ENCODE measurements around the gene SOWAHC. TPM values are rescaled to one million over a fixed set of nuclear protein-coding genes. Genes with fewer than 3 reads are reported as not detected.

The SOWAHC gene
- total RNA-seq, 1 experiment from 2014 or later: 18.9 TPM

- Mint-ChIP-seq H3K4me1 (ENCODE audit: low read depth, unreplicated experiment) (peaks cover 15% of the 10 kb centered on the region), H3K4me3 (ENCODE audit: low read depth, unreplicated experiment) (peak overlapping the region; percentile 73), H3K27me3 (ENCODE audit: unreplicated experiment) (no peaks in the 10 kb centered on the region), H3K27ac (ENCODE audit: unreplicated experiment) (peak overlapping the region; percentile 92), H3K36me3 (ENCODE audit: insufficient read depth, unreplicated experiment) (peaks cover 47% of the 10 kb centered on the region), H3K9me3 (ENCODE audit: low read depth, unreplicated experiment) (no peaks in the 10 kb centered on the region)
- TF ChIP-seq, protein P1, sequence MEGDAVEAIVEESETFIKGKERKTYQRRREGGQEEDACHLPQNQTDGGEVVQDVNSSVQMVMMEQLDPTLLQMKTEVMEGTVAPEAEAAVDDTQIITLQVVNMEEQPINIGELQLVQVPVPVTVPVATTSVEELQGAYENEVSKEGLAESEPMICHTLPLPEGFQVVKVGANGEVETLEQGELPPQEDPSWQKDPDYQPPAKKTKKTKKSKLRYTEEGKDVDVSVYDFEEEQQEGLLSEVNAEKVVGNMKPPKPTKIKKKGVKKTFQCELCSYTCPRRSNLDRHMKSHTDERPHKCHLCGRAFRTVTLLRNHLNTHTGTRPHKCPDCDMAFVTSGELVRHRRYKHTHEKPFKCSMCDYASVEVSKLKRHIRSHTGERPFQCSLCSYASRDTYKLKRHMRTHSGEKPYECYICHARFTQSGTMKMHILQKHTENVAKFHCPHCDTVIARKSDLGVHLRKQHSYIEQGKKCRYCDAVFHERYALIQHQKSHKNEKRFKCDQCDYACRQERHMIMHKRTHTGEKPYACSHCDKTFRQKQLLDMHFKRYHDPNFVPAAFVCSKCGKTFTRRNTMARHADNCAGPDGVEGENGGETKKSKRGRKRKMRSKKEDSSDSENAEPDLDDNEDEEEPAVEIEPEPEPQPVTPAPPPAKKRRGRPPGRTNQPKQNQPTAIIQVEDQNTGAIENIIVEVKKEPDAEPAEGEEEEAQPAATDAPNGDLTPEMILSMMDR (IDR thresholded peaks at IDR 0.05; ENCODE audit: unreplicated experiment): no peak
- no TSS peak for BruUV-seq (replicated peaks)
- intact Hi-C loops (cut with micrococcal nuclease; ENCODE audit: unreplicated experiment): loop anchor here (5.0 kb wide), 1 partner anchor 104 kb away; no protein-coding TSS in a partner anchor
- CTCF ChIA-PET: interaction anchor here (0.6 to 2.2 kb wide), 6 partner anchors 14 to 113 kb away, joined by 3 to 5 read pairs (median 3); no protein-coding TSS in a partner anchor
- DNase-seq: no peak
Observed at GRCh38 chr2:109613081-109613921, 863 bp upstream of the SOWAHC start.

GRCh38 chr2:109614715-109615636 is 812 bp downstream of the SOWAHC start:
- Mint-ChIP-seq H3K27ac (ENCODE audit: unreplicated experiment) (peak overlapping the region; percentile 81), H3K9me3 (ENCODE audit: low read depth, unreplicated experiment) (no peaks in the 10 kb centered on the region), H3K27me3 (ENCODE audit: unreplicated experiment) (no peaks in the 10 kb centered on the region), H3K36me3 (ENCODE audit: insufficient read depth, unreplicated experiment) (peaks cover 47% of the 10 kb centered on the region), H3K4me1 (ENCODE audit: low read depth, unreplicated experiment) (no peaks in the 10 kb centered on the region), H3K4me3 (ENCODE audit: low read depth, unreplicated experiment) (peak overlapping the region; percentile 73)
- intact Hi-C loops (cut with micrococcal nuclease; ENCODE audit: unreplicated experiment): loop anchor here (5.0 kb wide), 2 partner anchors 47 to 102 kb away; no protein-coding TSS in a partner anchor
- CTCF ChIA-PET: interaction anchor here (0.6 to 2.2 kb wide), 7 partner anchors 8 to 490 kb away, joined by 3 to 5 read pairs (median 3); no protein-coding TSS in a partner anchor
- peak; percentile 42 for DNase-seq
- BruUV-seq (replicated peaks): no TSS peak
- TF ChIP-seq, protein P1 (IDR thresholded peaks at IDR 0.05; ENCODE audit: unreplicated experiment): no peak

- Mint-ChIP-seq H3K4me3 (ENCODE audit: low read depth, unreplicated experiment) (peak overlapping the region; percentile 73), H3K4me1 (ENCODE audit: low read depth, unreplicated experiment) (no peaks in the 10 kb centered on the region), H3K9me3 (ENCODE audit: low read depth, unreplicated experiment) (no peaks in the 10 kb centered on the region), H3K36me3 (ENCODE audit: insufficient read depth, unreplicated experiment) (peaks cover 47% of the 10 kb centered on the region), H3K27me3 (ENCODE audit: unreplicated experiment) (no peaks in the 10 kb centered on the region), H3K27ac (ENCODE audit: unreplicated experiment) (peak overlapping the region; percentile 81)
- intact Hi-C loops (cut with micrococcal nuclease; ENCODE audit: unreplicated experiment): loop anchor here (2.0 to 5.0 kb wide), 2 partner anchors 47 to 83 kb away; no protein-coding TSS in a partner anchor
- TF ChIP-seq, protein P1 (IDR thresholded peaks at IDR 0.05; ENCODE audit: unreplicated experiment): peak; percentile 26
- peak; percentile 41 for DNase-seq
- no TSS peak for BruUV-seq (replicated peaks)
- CTCF ChIA-PET: interaction anchor here (0.6 to 2.2 kb wide), 5 partner anchors 9 to 653 kb away, joined by 3 to 5 read pairs (median 4); no protein-coding TSS in a partner anchor
Observed at GRCh38 chr2:109615637-109616144, 1.5 kb downstream of the SOWAHC start.

GRCh38 chr2:109616184-109616583 is 2.0 kb downstream of the SOWAHC start:
- intact Hi-C loops (cut with micrococcal nuclease; ENCODE audit: unreplicated experiment): loop anchor here (2.0 to 5.0 kb wide), 2 partner anchors 46 to 83 kb away; no protein-coding TSS in a partner anchor
- DNase-seq: no peak
- H3K36me3 Mint-ChIP-seq (ENCODE audit: insufficient read depth, unreplicated experiment): peaks cover 47% of the 10 kb centered on the region
- no peaks in the 10 kb centered on the region for H3K4me1 Mint-ChIP-seq (ENCODE audit: low read depth, unreplicated experiment)
- TSS peak; percentile 60 for BruUV-seq (replicated peaks)
- TF ChIP-seq, protein P1 (IDR thresholded peaks at IDR 0.05; ENCODE audit: unreplicated experiment): no peak
- CTCF ChIA-PET: interaction anchor here (0.6 to 1.3 kb wide), 3 partner anchors 10 to 654 kb away, joined by 3 to 5 read pairs (median 4); no protein-coding TSS in a partner anchor
- peak overlapping the region; percentile 73 for H3K4me3 Mint-ChIP-seq (ENCODE audit: low read depth, unreplicated experiment)
- H3K9me3 Mint-ChIP-seq (ENCODE audit: low read depth, unreplicated experiment): no peaks in the 10 kb centered on the region
- H3K27ac Mint-ChIP-seq (ENCODE audit: unreplicated experiment): peak overlapping the region; percentile 81
- H3K27me3 Mint-ChIP-seq (ENCODE audit: unreplicated experiment): no peaks in the 10 kb centered on the region
